ENCODE data around the gene SERINC3. TPM values are rescaled to one million over a fixed set of nuclear protein-coding genes. Genes with fewer than 3 reads are reported as not detected.

The SERINC3 gene
- total and polyA plus RNA-seq, 2 donors (not counting 1 experiment from before 2014, with no cell fraction given) = 120 to 238 TPM

- Histone ChIP-seq H3K4me3 (replicated peaks in 1 of 4; ENCODE audit: control extremely low read depth in 1 of 4, insufficient read depth in 1 of 4, low read depth in 3 of 4, low read length in 4 of 4) (no peak overlapping the region), H3K9ac (ENCODE audit: insufficient read depth, low read length) (no peak overlapping the region), H3K27me3 (ENCODE audit: control insufficient read depth, insufficient read depth, low read length) (no peaks in the 10 kb centered on the region), H3K36me3 (ENCODE audit: control insufficient read depth, insufficient read depth, low read length) (no peaks in the 10 kb centered on the region), H3K79me2 (ENCODE audit: control insufficient read depth, insufficient read depth, low read length) (no peaks in the 10 kb centered on the region), H3K9me3 (ENCODE audit: control insufficient read depth, insufficient read depth, low read depth, low read length) (no peaks in the 10 kb centered on the region), H3K4me2 (ENCODE audit: extremely low read depth, insufficient read depth, low read length) (peak overlapping the region; percentile 56), H3K4me1 (ENCODE audit: control insufficient read depth, extremely low read depth, insufficient read depth, low read length) (peaks cover 19% of the 10 kb centered on the region), H2AFZ (ENCODE audit: low read length) (no peak overlapping the region), H3K27ac (ENCODE audit: insufficient read depth, low read length) (peak overlapping the region; percentile 40), H4K20me1 (ENCODE audit: control insufficient read depth, extremely low read depth, insufficient read depth, low read length) (no peaks in the 10 kb centered on the region)
- DNase-seq (ENCODE audit: low read depth in 2 of 2) = no peak
- no peak for TF ChIP-seq EZH2 (IDR thresholded peaks at IDR 0.05; ENCODE audit: low read length, missing control alignments)
- no peak for TF ChIP-seq CTCF (conservative IDR thresholded peaks at IDR 0.05 in 1 of 2, IDR thresholded peaks at IDR 0.05 in 1 of 2; ENCODE audit: low read depth in 1 of 2, low read length in 2 of 2)
Measured at GRCh38 chr20:44552568-44552949, 30.7 kb upstream of the SERINC3 start.

GRCh38 chr20:44552050-44552449 is 30.2 kb upstream of the SERINC3 start:
- no peak for TF ChIP-seq EZH2 (IDR thresholded peaks at IDR 0.05; ENCODE audit: low read length, missing control alignments)
- no peak for TF ChIP-seq CTCF (conservative IDR thresholded peaks at IDR 0.05 in 1 of 2, IDR thresholded peaks at IDR 0.05 in 1 of 2; ENCODE audit: low read depth in 1 of 2, low read length in 2 of 2)
- Histone ChIP-seq H3K4me2 (ENCODE audit: extremely low read depth, insufficient read depth, low read length) (no peak overlapping the region), H2AFZ (ENCODE audit: low read length) (no peak overlapping the region), H3K4me3 (replicated peaks in 1 of 4; ENCODE audit: control extremely low read depth in 1 of 4, insufficient read depth in 1 of 4, low read depth in 3 of 4, low read length in 4 of 4) (no peak overlapping the region), H3K27me3 (ENCODE audit: control insufficient read depth, insufficient read depth, low read length) (no peaks in the 10 kb centered on the region), H3K4me1 (ENCODE audit: control insufficient read depth, extremely low read depth, insufficient read depth, low read length) (peaks cover 19% of the 10 kb centered on the region), H3K9ac (ENCODE audit: insufficient read depth, low read length) (no peak overlapping the region), H3K27ac (ENCODE audit: insufficient read depth, low read length) (no peak overlapping the region), H3K9me3 (ENCODE audit: control insufficient read depth, insufficient read depth, low read depth, low read length) (no peaks in the 10 kb centered on the region), H4K20me1 (ENCODE audit: control insufficient read depth, extremely low read depth, insufficient read depth, low read length) (no peaks in the 10 kb centered on the region), H3K79me2 (ENCODE audit: control insufficient read depth, insufficient read depth, low read length) (no peaks in the 10 kb centered on the region), H3K36me3 (ENCODE audit: control insufficient read depth, insufficient read depth, low read length) (no peaks in the 10 kb centered on the region)
- no peak for DNase-seq (ENCODE audit: low read depth in 2 of 2)

DNA sequence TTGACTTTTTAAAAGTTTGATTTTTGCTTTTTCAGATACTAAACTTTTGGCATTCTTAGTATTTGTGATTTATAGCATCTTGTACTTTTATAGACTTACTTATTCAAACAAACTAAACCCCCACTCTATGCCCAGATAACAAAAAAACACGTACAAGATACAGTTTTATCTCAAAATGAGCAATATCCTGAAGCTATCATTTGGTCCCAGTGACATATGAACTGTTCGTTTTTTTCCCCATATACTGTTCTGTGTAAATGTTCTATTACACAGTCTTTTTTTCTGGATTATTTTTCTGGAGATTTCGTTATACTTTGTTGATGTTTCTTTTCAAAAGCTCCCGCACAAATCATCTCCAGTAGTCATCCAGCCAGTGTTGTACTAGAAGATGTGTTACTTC is 27.3 kb upstream of the SERINC3 start:
- Histone ChIP-seq H3K4me3 (replicated peaks in 1 of 4; ENCODE audit: control extremely low read depth in 1 of 4, insufficient read depth in 1 of 4, low read depth in 3 of 4, low read length in 4 of 4) (peak overlapping the region in 1 of 4 experiments; percentile 14), H3K9ac (ENCODE audit: insufficient read depth, low read length) (no peak overlapping the region), H3K9me3 (ENCODE audit: control insufficient read depth, insufficient read depth, low read depth, low read length) (no peaks in the 10 kb centered on the region), H3K36me3 (ENCODE audit: control insufficient read depth, insufficient read depth, low read length) (no peaks in the 10 kb centered on the region), H4K20me1 (ENCODE audit: control insufficient read depth, extremely low read depth, insufficient read depth, low read length) (no peaks in the 10 kb centered on the region), H3K27ac (ENCODE audit: insufficient read depth, low read length) (no peak overlapping the region), H3K79me2 (ENCODE audit: control insufficient read depth, insufficient read depth, low read length) (no peaks in the 10 kb centered on the region), H2AFZ (ENCODE audit: low read length) (no peak overlapping the region), H3K4me2 (ENCODE audit: extremely low read depth, insufficient read depth, low read length) (peak overlapping the region; percentile 1), H3K4me1 (ENCODE audit: control insufficient read depth, extremely low read depth, insufficient read depth, low read length) (peaks cover 21% of the 10 kb centered on the region), H3K27me3 (ENCODE audit: control insufficient read depth, insufficient read depth, low read length) (no peaks in the 10 kb centered on the region)
- TF ChIP-seq EZH2 (IDR thresholded peaks at IDR 0.05; ENCODE audit: low read length, missing control alignments) (no peak), CTCF (conservative IDR thresholded peaks at IDR 0.05 in 1 of 2, IDR thresholded peaks at IDR 0.05 in 1 of 2; ENCODE audit: low read depth in 1 of 2, low read length in 2 of 2) (no peak)
- no peak for DNase-seq (ENCODE audit: low read depth in 2 of 2)
